ENCODE data around the gene PTPN14. TPM values are rescaled to one million over a fixed set of nuclear protein-coding genes. Genes with fewer than 3 reads are reported as not detected.

The PTPN14 gene
- total RNA-seq, 1 experiment from 2014 or later: 243 TPM

DNA sequence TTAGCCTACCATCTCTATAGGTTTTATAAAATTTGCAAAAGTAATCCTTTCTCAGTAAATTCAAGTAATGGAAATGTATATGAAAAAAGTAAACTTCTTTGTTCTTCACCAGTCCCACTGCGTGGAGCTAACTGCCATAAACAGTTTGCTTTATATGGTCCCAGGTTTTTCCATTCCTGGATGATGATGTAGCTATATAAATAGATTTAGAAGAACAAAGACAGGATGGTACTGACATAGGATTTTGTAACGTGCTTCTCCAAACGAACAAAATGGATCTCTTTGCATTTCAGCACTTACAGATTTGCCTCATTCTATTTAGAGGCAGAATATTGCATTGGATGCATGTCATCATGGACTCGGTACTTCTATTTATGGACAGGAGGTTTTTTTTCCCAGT is 213.2 kb downstream of the PTPN14 start:
- Mint-ChIP-seq H3K27me3 (ENCODE audit: insufficient read depth, unreplicated experiment) (no peaks in the 10 kb centered on the region), H3K9me3 (ENCODE audit: unreplicated experiment) (no peaks in the 10 kb centered on the region), H3K4me3 (ENCODE audit: unreplicated experiment) (no peak overlapping the region), H3K4me1 (ENCODE audit: insufficient read depth, unreplicated experiment) (no peaks in the 10 kb centered on the region), H3K27ac (ENCODE audit: low read depth, unreplicated experiment) (no peak overlapping the region), H3K36me3 (ENCODE audit: insufficient read depth, unreplicated experiment) (peaks cover 50% of the 10 kb centered on the region)
- no TSS peak for BruUV-seq (replicated peaks)
- CTCF ChIA-PET: interaction anchor here (0.6 to 20.4 kb wide), 13 partner anchors 9 to 378 kb away, joined by 3 to 958 read pairs (median 5); no protein-coding TSS in a partner anchor
- TF ChIP-seq, protein P1, sequence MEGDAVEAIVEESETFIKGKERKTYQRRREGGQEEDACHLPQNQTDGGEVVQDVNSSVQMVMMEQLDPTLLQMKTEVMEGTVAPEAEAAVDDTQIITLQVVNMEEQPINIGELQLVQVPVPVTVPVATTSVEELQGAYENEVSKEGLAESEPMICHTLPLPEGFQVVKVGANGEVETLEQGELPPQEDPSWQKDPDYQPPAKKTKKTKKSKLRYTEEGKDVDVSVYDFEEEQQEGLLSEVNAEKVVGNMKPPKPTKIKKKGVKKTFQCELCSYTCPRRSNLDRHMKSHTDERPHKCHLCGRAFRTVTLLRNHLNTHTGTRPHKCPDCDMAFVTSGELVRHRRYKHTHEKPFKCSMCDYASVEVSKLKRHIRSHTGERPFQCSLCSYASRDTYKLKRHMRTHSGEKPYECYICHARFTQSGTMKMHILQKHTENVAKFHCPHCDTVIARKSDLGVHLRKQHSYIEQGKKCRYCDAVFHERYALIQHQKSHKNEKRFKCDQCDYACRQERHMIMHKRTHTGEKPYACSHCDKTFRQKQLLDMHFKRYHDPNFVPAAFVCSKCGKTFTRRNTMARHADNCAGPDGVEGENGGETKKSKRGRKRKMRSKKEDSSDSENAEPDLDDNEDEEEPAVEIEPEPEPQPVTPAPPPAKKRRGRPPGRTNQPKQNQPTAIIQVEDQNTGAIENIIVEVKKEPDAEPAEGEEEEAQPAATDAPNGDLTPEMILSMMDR (IDR thresholded peaks at IDR 0.05; ENCODE audit: unreplicated experiment): no peak
- intact Hi-C loops (cut with micrococcal nuclease): no loop called here
- DNase-seq (ENCODE audit: unreplicated experiment): no peak
- POLR2A ChIA-PET: interaction anchor here (0.6 to 1.6 kb wide), 4 partner anchors 109 to 289 kb away, joined by 3 to 4 read pairs (median 4); no protein-coding TSS in a partner anchor

DNA sequence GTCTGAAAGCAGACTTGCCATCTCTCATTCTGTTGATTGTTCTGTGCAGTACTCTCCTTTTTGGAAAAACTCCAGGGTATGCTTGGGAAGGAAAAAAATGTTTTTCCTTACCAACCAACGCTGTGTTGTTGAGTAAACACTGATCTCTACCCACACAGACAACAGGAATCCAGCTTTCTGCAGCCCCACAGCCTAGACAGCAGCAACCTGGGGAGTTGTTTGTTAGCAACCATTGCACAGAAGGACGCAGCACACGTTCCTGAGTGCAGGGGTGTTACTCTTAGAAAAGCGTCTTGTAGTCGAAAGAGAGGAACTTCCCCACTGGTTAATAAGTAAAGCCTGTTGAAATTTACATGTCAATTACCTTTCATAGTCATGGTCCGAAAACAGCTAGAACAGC is 213.9 kb downstream of the PTPN14 start:
- DNase-seq (ENCODE audit: unreplicated experiment): no peak
- peaks cover 49% of the 10 kb centered on the region for H3K36me3 Mint-ChIP-seq (ENCODE audit: insufficient read depth, unreplicated experiment)
- ChIA-PET POLR2A (interaction anchor here (0.7 to 1.6 kb wide), 4 partner anchors 12 to 248 kb away, joined by 3 to 4 read pairs (median 3); no protein-coding TSS in a partner anchor), CTCF (interaction anchor here (0.6 to 20.4 kb wide), 10 partner anchors 9 to 301 kb away, joined by 3 to 958 read pairs (median 250); no protein-coding TSS in a partner anchor)
- TF ChIP-seq, protein P1 (IDR thresholded peaks at IDR 0.05; ENCODE audit: unreplicated experiment): no peak
- H3K9me3 Mint-ChIP-seq (ENCODE audit: unreplicated experiment): no peaks in the 10 kb centered on the region
- H3K27ac Mint-ChIP-seq (ENCODE audit: low read depth, unreplicated experiment): no peak overlapping the region
- no TSS peak for BruUV-seq (replicated peaks)
- intact Hi-C loops (cut with micrococcal nuclease): no loop called here
- no peak overlapping the region for H3K4me3 Mint-ChIP-seq (ENCODE audit: unreplicated experiment)
- H3K27me3 Mint-ChIP-seq (ENCODE audit: insufficient read depth, unreplicated experiment): no peaks in the 10 kb centered on the region
- no peaks in the 10 kb centered on the region for H3K4me1 Mint-ChIP-seq (ENCODE audit: insufficient read depth, unreplicated experiment)

DNA sequence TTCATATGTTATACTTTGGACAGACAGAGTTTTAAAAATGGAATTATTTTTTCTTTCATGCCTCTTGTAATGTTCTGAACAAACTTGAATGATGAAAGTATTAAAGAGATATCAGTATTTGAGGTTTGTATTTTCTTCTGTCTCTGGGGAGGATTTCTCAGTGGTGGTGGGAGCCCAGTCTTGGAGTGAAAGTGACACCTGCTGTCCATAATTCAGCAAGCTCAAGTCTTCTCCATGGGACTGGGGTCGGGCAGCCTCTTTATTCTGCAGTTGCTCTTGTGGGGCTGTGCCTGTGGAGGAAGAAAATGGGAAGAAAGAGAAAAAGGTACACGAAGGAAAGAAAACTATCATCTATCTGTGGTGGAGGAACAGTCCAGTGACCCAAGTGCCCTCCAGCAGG is 214.4 kb downstream of the PTPN14 start:
- no peaks in the 10 kb centered on the region for H3K4me1 Mint-ChIP-seq (ENCODE audit: insufficient read depth, unreplicated experiment)
- H3K36me3 Mint-ChIP-seq (ENCODE audit: insufficient read depth, unreplicated experiment): peaks cover 45% of the 10 kb centered on the region
- no TSS peak for BruUV-seq (replicated peaks)
- no peak overlapping the region for H3K4me3 Mint-ChIP-seq (ENCODE audit: unreplicated experiment)
- H3K27ac Mint-ChIP-seq (ENCODE audit: low read depth, unreplicated experiment): no peak overlapping the region
- TF ChIP-seq, protein P1 (IDR thresholded peaks at IDR 0.05; ENCODE audit: unreplicated experiment): no peak
- H3K9me3 Mint-ChIP-seq (ENCODE audit: unreplicated experiment): no peaks in the 10 kb centered on the region
- CTCF ChIA-PET: interaction anchor here (1.0 to 20.4 kb wide), 9 partner anchors 8 to 303 kb away, joined by 3 to 958 read pairs (median 358); no protein-coding TSS in a partner anchor
- POLR2A ChIA-PET: interaction anchor here (0.7 to 1.6 kb wide), 5 partner anchors 13 to 1215 kb away, joined by 3 to 4 read pairs (median 3); no protein-coding TSS in a partner anchor
- no peaks in the 10 kb centered on the region for H3K27me3 Mint-ChIP-seq (ENCODE audit: insufficient read depth, unreplicated experiment)
- DNase-seq (ENCODE audit: unreplicated experiment): no peak
- intact Hi-C loops (cut with micrococcal nuclease): no loop called here

DNA sequence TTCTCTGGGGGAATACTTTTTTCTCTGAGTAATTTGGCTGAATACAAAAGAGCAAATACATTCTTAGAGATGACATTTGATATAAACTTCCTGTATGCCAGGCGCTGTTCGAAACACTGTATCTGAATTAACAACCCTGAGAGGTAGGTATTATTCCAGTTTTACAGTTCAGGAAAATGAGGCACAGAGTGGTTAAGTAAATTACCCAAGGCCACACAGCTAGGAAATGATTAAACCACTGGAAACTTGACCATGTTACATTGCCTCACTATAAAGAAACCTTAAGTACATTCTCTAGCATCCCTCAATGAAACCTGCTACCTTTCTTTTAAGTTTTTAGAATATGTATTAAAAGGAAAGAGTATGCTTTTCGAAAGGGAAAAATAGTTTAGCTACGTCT is 215.8 kb downstream of the PTPN14 start:
- DNase-seq (ENCODE audit: unreplicated experiment): no peak

More for the DNA sequence above, 215.8 kb downstream of the PTPN14 start:
- no peaks in the 10 kb centered on the region for H3K27me3 Mint-ChIP-seq (ENCODE audit: insufficient read depth, unreplicated experiment)
- BruUV-seq (replicated peaks): no TSS peak
- no peaks in the 10 kb centered on the region for H3K9me3 Mint-ChIP-seq (ENCODE audit: unreplicated experiment)
- H3K4me1 Mint-ChIP-seq (ENCODE audit: insufficient read depth, unreplicated experiment): no peaks in the 10 kb centered on the region
- POLR2A ChIA-PET: interaction anchor here (0.5 to 1.3 kb wide), 9 partner anchors 11 to 1285 kb away, joined by 3 to 4 read pairs (median 3); partner anchors contain the start of gene SMYD2
- intact Hi-C loops (cut with micrococcal nuclease): no loop called here
- CTCF ChIA-PET: interaction anchor here (0.7 to 20.4 kb wide), 15 partner anchors 7 to 1193 kb away, joined by 3 to 958 read pairs (median 5); no protein-coding TSS in a partner anchor
- peaks cover 50% of the 10 kb centered on the region for H3K36me3 Mint-ChIP-seq (ENCODE audit: insufficient read depth, unreplicated experiment)
- TF ChIP-seq, protein P1 (IDR thresholded peaks at IDR 0.05; ENCODE audit: unreplicated experiment): no peak
- no peak overlapping the region for H3K4me3 Mint-ChIP-seq (ENCODE audit: unreplicated experiment)
- peak overlapping the region; percentile 21 for H3K27ac Mint-ChIP-seq (ENCODE audit: low read depth, unreplicated experiment)

Data from MCF 10A (cell line).